Vagina (tissue), 2 donors: ENCODE data around the gene SETD1B.

Experiments used
- POLR2AphosphoS5 ChIP-seq, 2 donors: sonication (generic); formaldehyde crosslinking; IDR thresholded peaks; one replicate each; pipeline ENCODE4 v1.9.0; 2017; ENCODE audit warnings: antibody characterized with exemption in 2 of 2, mild to moderate bottlenecking in 2 of 2, low read depth in 1 of 2; ENCODE audit not compliant: insufficient read depth in 1 of 2
- TF ChIP-seq, protein P1 (sequence below), 3 experiments: fragments of 450-650 bp in 2 of 3; fragments of 200-600 bp in 1 of 3; sonication (generic) in 1 of 3; IDR thresholded peaks; one replicate each; pipeline ENCODE4 v1.5.1; 2017 to 2019; ENCODE audit warnings: antibody characterized with exemption in 3 of 3, mild to moderate bottlenecking in 2 of 3, moderate library complexity in 2 of 3

DNA sequence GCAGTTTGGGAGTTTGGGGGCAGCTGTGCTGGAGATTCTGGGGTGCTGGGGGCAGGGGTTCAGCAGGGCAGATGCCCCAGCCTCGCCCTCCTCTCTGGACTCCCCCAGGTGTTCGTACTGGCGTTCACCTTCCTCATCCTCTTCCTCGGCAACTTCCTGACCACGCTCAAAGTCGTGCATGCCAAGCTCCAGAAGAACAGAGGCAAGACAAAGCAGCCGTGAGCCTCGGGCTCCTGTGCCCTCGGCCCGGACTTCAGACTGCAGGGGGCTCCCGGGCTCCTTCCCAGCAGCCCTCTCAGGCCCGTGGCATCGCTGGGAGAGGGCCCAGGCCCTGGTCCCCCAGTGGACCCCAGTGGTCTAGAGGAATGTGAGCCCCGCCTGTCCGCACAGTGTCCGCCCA lies 28.3 kb upstream of the SETD1B start:
- TF ChIP-seq POLR2AphosphoS5 (IDR thresholded peaks at IDR 0.05; ENCODE audit: insufficient read depth in 1 of 2, low read depth in 1 of 2), result no peak
- TF ChIP-seq, protein P1, sequence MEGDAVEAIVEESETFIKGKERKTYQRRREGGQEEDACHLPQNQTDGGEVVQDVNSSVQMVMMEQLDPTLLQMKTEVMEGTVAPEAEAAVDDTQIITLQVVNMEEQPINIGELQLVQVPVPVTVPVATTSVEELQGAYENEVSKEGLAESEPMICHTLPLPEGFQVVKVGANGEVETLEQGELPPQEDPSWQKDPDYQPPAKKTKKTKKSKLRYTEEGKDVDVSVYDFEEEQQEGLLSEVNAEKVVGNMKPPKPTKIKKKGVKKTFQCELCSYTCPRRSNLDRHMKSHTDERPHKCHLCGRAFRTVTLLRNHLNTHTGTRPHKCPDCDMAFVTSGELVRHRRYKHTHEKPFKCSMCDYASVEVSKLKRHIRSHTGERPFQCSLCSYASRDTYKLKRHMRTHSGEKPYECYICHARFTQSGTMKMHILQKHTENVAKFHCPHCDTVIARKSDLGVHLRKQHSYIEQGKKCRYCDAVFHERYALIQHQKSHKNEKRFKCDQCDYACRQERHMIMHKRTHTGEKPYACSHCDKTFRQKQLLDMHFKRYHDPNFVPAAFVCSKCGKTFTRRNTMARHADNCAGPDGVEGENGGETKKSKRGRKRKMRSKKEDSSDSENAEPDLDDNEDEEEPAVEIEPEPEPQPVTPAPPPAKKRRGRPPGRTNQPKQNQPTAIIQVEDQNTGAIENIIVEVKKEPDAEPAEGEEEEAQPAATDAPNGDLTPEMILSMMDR (IDR thresholded peaks at IDR 0.05), result no peak
